Peyer's patch (tissue), 4 donors: ENCODE measurements around the gene ADAMTS2.

Experiments
- POLR2A ChIP-seq, 2 donors: fragments of 450-650 bp; IDR thresholded peaks; one replicate each; pipeline ENCODE4 v1.5.1; 2017; ENCODE audit warnings: antibody characterized with exemption in 2 of 2, mild to moderate bottlenecking in 2 of 2, moderate library complexity in 2 of 2
- TF ChIP-seq, protein P1 (sequence below), 6 experiments: fragments of 450-650 bp in 4 of 6; fragments of 200-600 bp in 2 of 6; sonication (generic) in 1 of 6; IDR thresholded peaks; one replicate each; pipeline ENCODE4 v1.5.1; 2017 to 2019; ENCODE audit warnings: antibody characterized with exemption in 6 of 6, mild to moderate bottlenecking in 3 of 6, moderate library complexity in 1 of 6

GRCh38 chr5:179223528-179223927, 121.7 kb downstream of the ADAMTS2 start:
- TF ChIP-seq, protein P1, sequence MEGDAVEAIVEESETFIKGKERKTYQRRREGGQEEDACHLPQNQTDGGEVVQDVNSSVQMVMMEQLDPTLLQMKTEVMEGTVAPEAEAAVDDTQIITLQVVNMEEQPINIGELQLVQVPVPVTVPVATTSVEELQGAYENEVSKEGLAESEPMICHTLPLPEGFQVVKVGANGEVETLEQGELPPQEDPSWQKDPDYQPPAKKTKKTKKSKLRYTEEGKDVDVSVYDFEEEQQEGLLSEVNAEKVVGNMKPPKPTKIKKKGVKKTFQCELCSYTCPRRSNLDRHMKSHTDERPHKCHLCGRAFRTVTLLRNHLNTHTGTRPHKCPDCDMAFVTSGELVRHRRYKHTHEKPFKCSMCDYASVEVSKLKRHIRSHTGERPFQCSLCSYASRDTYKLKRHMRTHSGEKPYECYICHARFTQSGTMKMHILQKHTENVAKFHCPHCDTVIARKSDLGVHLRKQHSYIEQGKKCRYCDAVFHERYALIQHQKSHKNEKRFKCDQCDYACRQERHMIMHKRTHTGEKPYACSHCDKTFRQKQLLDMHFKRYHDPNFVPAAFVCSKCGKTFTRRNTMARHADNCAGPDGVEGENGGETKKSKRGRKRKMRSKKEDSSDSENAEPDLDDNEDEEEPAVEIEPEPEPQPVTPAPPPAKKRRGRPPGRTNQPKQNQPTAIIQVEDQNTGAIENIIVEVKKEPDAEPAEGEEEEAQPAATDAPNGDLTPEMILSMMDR (IDR thresholded peaks at IDR 0.05) = no peak
- no peak for TF ChIP-seq POLR2A (IDR thresholded peaks at IDR 0.05)
